NCI-H1694 (cell line): Measurements from ENCODE around the gene VGLL4.

Experiments
- DNase-seq: peaks from one replicate; lab custom pipeline; 2025; lab: John Stamatoyannopoulos, UW

The VGLL4 gene

DNA sequence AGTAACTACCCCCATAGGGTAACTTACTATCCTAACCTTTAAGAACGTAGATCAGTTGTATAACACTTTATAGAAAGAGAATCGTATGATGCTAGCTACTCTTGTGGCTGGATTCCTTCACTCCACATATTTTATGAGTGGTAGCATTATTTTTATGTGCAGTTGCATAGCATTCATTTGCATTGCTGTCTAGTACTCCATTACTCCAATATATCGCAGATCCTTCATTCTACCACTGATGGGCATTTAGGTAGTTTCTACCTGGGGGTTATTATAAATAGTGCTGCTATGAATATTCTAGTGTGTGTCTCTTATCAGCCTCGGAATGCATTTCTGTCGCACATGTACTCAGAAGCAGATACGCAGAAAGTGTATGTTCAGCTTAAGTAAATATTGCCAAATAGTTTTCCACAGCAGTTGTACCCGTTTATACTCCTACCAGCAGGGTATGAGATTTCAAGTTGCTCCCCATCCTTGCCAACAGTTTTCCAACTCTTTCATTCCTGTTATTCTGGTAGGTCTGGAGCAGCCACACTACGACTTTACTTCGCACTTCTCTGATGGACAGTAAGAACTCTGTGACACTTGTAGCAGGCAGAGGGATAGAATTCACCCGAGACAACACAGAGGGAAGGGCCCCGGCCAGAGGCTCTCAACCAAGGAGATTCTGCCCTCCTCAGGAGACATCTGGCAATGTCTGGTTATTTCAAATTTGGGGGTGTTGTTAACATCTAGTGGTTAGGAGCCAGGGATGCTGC, 9.8 kb upstream of the VGLL4 start:
- no peak for DNase-seq

DNA sequence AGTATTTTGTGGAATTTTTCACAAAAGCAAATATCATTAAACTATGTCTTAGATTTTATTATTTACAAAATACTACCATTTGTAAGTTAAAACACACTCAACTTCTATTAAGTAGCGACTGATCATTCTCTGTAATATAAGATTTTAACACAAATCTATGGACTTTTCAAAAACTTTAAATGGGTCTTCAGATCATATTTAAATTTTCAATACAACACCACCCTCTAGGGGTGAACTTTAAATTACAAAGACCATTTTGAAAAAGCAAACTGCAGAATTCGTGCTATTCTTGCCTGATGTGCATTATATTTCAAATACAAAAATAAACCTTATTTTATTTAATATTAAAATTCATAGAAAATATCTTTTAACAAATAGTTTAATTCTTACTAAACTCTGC, 8.2 kb upstream of the VGLL4 start:
- DNase-seq = no peak

GRCh38 chr3:11651477-11651876, 7.8 kb upstream of the VGLL4 start:
- DNase-seq = no peak

DNA sequence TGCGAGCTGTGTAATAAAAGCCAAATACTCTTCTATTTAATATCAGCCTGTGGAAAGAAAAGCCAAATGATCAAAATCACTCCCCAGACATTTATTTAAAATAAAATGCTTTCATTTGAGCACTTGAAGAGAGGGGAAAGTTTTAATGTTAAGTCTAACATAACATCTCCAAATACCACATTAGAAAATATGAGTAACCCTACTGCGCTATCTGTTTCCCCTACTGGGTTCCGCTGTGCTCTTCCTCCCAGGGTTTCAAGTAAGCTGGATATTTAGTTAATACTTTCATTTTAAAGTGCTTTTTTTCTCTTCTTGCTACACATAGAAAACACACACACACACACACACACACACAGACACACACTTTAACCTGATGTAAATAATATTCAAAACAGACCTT, 6.7 kb upstream of the VGLL4 start:
- DNase-seq = no peak

DNA sequence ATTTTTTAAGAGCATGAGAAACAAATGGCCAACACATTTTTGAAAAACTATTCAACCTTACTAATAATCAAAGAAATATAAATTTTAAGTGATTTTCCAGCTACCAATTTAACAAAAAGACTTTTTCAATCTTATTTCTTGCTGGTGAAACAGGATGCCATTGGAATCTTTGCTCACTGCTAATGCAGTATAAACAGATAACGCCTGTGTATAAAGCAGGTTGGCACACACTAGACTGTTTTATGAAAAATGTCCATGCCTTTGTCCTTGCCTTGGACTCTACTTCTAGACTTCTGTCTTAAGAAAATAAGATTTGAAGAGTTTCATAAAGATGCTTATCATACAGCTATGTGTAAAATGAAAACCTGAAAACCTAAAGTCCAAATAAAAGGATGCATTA, 5.0 kb upstream of the VGLL4 start:
- DNase-seq = no peak

DNA sequence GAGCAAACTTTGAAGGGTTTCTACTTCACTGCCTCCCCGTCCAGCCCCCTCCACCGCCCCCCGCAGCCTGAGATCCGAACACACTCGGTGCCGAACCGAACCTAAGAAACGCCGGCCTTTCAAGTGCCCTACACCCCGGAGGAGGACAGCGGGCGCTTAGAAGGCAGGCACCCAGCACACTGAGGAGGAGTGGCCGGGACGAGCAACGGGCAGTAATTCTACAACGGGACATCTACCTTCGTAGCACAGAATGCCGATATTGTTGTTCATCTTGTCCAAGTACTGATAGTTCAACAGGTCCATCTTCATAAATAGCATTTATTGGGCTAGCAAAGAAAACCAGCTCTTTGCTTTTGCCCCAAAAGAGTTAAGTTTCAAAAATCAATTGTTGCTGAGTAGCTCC, 513 bp downstream of the VGLL4 start:
- DNase-seq = no peak

- no peak for DNase-seq
These were observed 1.1 kb downstream of the VGLL4 start for GRCh38 chr3:11642431-11643191.

GRCh38 chr3:11641683-11642430, 1.9 kb downstream of the VGLL4 start:
- DNase-seq = no peak

DNA sequence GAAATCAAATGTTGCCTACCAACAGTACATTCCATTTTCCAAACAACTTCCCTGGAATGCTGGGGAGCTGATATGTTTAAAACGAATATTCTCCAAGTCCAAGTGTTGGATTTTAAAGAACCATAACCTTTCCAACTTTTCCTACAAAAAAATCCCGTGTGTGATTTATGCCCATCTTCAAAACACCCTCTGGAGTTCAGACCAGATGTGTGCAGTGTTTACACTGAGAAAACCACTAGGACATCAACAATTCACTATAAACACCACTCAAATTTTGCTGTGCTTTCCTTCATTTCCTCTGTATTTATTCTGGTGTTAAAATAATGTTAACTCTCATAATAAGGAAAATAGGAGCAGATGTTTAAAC, 2.4 kb downstream of the VGLL4 start:
- no peak for DNase-seq

GRCh38 chr3:11640009-11640673, 3.6 kb downstream of the VGLL4 start:
- DNase-seq = no peak

- DNase-seq = no peak
These were observed 5.0 kb downstream of the VGLL4 start for GRCh38 chr3:11638495-11639358.

- no peak for DNase-seq
These were observed 5.7 kb downstream of the VGLL4 start for GRCh38 chr3:11637901-11638458.

DNA sequence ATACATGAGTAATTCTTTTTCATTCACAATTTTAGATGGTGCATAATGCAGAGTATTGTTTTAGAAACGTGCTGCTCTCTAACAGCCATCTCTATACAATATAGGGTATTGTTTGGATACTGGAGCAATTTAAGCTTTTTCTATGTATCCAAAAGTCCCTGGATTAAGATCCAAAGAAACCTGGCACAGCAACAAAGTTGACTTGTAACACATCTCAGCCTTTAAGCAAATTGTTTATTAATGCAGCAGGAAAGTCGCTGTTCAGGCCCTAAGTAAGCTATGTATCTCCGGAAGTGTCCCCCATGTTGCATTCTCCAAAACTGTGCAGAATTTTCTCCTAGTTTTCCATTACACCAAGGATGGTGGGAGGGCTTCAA, 7.3 kb downstream of the VGLL4 start:
- no peak for DNase-seq

GRCh38 chr3:11635680-11636393, 7.9 kb downstream of the VGLL4 start:
- DNase-seq = no peak

DNA sequence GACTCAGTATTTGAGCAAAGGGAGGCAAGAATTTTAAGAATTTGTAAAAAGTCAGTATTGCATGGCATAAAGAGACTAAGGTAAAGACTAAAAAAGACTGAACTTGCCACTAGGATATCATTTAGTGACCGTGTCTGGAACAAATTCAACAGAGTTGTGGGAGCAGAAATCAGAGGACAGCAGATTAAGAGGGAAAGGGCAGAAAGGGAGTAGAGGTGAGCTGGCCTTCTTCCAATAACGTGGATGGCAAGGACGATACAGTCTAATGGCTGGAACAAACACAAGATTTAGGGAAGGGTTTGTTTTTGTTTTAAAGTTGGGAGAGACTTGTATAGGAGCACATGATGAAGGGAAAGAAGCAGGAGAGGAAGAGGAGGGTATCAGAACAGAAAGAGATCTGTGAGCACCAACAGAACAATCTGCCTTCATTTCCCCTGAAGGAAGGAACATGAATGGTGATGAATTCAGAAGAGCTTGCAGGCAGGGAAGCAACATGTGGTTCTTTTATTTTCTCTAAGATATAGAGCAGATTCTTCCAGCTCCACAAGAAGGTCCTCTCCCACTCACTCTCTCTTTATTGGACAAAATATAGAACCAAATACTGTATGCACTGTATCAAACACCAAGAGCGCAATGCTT, 8.6 kb downstream of the VGLL4 start:
- DNase-seq = no peak

- DNase-seq = no peak
These were observed 9.6 kb downstream of the VGLL4 start for GRCh38 chr3:11634081-11634635.

DNA sequence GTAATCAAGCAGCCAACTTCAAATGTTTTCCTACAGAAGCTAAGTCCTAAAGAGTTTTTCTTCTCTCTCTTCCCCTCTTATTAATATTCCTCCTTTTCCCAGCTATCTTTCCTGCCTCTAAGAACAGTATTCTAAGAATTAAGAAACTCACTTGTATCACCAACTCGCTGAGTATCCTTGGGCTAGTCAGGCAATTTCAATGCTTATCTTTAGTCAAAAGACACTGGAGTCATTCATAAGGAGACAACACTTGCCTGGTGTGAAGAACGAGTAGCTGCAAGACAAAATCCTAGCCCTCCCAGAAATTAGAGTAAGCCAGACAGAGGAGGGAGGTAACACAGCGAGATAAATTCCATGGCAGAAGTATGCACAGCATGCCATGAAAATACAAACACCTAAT, 10.7 kb downstream of the VGLL4 start:
- DNase-seq = no peak

DNA sequence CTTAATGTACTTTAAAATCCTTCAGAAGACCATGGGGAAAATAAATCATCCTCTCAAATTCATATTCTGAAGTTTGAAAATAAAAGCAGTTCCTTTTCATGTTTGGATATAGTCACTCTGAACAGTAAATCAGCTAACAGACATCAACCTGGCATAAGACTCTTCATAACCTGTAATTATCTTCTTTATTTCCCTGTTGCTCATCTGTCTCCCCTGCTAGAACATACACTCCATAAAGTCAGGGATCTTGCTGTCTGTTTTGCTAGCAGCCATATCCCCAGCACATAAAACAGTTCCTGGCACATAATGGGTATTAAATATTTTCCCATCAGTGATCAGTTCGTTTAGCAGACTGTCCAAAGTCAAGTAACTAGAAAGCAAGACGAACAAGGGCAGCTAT, 11.2 kb downstream of the VGLL4 start:
- DNase-seq = no peak

GRCh38 chr3:11631820-11632219, 11.9 kb downstream of the VGLL4 start:
- no peak for DNase-seq

- no peak for DNase-seq
These were observed 14.0 kb downstream of the VGLL4 start for GRCh38 chr3:11629716-11630115.
